ENCODE measurements around the gene METTL25B. TPM values are rescaled to one million over a fixed set of nuclear protein-coding genes. Genes with fewer than 3 reads are reported as not detected.

METTL25B gene
- total RNA-seq, 4 donors from 2014 or later: 33.8 to 95.2 (median 64.9) TPM

DNA sequence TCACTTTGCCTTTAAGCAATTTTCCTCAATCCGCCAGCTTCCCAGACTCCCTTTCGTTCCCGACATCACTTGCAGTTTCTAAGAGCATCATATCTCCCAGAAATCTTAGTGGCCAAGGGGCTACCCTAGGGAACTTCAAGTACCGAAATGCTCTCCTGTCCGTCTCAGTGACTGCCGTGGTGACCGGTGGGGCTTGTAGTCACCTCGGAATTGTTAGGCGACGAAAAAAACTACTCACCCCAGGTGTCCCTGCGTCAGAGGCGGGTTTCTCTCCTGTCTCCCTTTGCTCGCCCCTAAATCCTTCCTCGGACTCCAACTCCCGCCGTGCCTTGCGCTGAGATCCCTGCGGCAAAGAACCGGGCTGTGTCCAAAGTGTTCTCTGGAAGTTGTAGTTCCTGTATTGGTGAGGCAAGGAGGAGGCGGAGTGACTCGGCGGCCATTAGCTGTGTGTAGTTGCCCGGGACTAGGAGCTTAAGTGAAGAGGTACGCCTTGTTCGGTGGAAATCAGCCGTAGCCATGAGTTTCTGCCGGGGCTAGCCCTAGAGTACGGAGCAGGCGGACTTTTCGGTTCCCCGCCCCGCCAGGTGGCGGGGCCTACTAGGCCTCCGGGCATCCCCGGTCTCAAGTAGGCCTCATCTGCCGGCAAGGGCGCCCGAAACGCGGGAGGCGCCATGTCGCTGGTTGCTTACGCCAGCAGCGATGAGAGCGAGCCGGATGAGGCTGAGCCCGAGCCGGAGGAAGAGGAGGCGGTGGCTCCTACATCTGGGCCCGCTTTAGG lies 39.0 kb downstream of the METTL25B start, which contains the start of gene PRCC:
Gene PRCC (plus strand): TSS at position 435 of the 778 bp plus-strand sequence. CDS start 237 bp downstream, at position 672.
- Histone ChIP-seq H3K27ac (peak within 1 kb of the TSS; percentile 85 to 92 (median 92)), H3K4me1 (peaks cover 0 to 36% (median 4%) of the 10 kb centered on the region in 4 donors), H3K27me3 (no peaks in the 10 kb centered on the region), H3K4me3 (peak within 1 kb of the TSS; percentile 85 to 92 (median 88)), H3K36me3 (peaks cover 0 to 18% (median 0%) of the 10 kb centered on the region in 3 donors), H3K9me3 (no peaks in the 10 kb centered on the region)
- peak; percentile 97 to 99 (median 97) for DNase-seq
- TF ChIP-seq, protein P1, sequence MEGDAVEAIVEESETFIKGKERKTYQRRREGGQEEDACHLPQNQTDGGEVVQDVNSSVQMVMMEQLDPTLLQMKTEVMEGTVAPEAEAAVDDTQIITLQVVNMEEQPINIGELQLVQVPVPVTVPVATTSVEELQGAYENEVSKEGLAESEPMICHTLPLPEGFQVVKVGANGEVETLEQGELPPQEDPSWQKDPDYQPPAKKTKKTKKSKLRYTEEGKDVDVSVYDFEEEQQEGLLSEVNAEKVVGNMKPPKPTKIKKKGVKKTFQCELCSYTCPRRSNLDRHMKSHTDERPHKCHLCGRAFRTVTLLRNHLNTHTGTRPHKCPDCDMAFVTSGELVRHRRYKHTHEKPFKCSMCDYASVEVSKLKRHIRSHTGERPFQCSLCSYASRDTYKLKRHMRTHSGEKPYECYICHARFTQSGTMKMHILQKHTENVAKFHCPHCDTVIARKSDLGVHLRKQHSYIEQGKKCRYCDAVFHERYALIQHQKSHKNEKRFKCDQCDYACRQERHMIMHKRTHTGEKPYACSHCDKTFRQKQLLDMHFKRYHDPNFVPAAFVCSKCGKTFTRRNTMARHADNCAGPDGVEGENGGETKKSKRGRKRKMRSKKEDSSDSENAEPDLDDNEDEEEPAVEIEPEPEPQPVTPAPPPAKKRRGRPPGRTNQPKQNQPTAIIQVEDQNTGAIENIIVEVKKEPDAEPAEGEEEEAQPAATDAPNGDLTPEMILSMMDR (IDR thresholded peaks at IDR 0.05): peak in 1 of 6 experiments; percentile 10
- peak; percentile 9 to 48 for TF ChIP-seq POLR2A (IDR thresholded peaks at IDR 0.05)

DNA sequence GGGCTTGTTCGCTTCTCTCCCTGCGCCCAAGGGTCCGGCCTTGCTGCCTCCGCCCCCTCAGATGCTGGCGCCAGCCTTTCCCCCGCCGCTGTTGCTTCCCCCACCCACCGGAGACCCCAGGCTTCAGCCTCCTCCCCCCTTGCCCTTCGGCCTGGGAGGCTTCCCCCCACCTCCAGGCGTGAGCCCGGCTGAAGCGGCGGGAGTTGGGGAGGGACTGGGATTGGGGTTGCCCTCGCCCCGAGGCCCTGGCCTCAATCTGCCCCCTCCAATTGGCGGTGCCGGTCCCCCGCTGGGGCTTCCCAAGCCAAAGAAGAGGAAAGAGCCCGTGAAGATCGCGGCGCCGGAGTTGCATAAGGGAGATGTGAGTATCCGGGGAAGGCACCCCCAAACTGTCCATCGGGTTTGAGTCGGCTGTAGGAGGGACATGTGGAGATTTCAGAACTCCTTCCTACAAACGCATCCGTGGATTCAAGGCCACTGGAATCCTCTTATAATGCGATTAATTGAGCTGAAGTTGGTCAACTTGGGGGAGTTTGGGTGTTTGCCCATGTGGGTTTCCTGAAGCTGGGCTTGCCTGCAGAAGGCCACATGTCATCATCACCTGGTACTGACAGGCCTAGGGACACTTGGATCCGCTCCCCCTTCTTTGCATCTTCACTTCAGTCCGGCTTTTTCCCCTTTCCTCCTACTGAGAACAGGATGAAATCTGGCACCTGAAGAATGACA lies 39.8 kb downstream of the METTL25B start:
- TF ChIP-seq POLR2A (IDR thresholded peaks at IDR 0.05): no peak
- TF ChIP-seq, protein P1 (IDR thresholded peaks at IDR 0.05): no peak
- peak overlapping the region; percentile 85 to 92 (median 88) for H3K4me3 ChIP-seq
- peak overlapping the region; percentile 80 to 92 (median 92) for H3K27ac ChIP-seq
- no peaks in the 10 kb centered on the region for H3K9me3 ChIP-seq
- H3K36me3 ChIP-seq: peaks cover 0 to 18% (median 0%) of the 10 kb centered on the region in 3 donors
- peak in 1 of 3 donors; percentile 25 for DNase-seq
- H3K4me1 ChIP-seq: peaks cover 0 to 44% (median 4%) of the 10 kb centered on the region in 4 donors
- no peaks in the 10 kb centered on the region for H3K27me3 ChIP-seq

DNA sequence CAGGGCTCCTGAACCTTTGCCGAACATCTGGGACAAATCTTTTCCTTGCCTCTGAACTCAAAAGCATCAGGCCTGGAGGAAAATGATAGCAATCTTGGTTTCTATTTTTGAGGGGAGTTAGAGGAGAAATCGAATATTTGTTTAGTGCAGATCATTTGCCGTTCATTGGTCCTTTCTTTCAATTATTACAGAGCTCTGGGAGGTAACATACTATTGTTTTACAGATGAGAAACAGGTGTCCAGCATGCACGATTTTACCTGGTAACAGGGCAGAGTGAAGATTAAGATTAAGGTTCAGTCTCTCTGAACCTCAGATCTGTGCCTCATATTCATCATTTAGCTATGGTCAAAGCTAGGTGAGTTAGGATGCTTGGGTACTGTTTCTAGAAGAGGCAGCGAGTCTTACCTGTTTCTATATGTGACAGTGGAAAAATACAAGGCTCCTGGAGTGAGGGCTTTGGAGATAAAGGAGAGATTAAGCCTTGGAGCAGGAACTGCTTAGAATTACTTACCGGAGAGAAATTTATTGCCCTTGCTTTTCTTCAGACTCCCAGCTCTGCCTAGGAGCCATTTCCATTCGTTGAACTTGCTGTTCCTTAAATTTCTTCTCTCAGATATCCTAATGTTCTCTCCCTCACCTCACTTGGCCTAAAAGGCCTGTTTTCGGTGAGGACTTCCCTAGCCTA lies 40.5 kb downstream of the METTL25B start:
- peak overlapping the region in 2 of 4 donors; percentile 80 to 92 for H3K27ac ChIP-seq
- DNase-seq: no peak
- peaks cover 0 to 18% (median 0%) of the 10 kb centered on the region in 3 donors for H3K36me3 ChIP-seq
- TF ChIP-seq, protein P1 (IDR thresholded peaks at IDR 0.05): no peak
- no peak for TF ChIP-seq POLR2A (IDR thresholded peaks at IDR 0.05)
- peaks cover 0 to 48% (median 4%) of the 10 kb centered on the region in 4 donors for H3K4me1 ChIP-seq
- H3K9me3 ChIP-seq: no peaks in the 10 kb centered on the region
- no peaks in the 10 kb centered on the region for H3K27me3 ChIP-seq
- peak overlapping the region; percentile 85 to 92 (median 88) for H3K4me3 ChIP-seq

DNA sequence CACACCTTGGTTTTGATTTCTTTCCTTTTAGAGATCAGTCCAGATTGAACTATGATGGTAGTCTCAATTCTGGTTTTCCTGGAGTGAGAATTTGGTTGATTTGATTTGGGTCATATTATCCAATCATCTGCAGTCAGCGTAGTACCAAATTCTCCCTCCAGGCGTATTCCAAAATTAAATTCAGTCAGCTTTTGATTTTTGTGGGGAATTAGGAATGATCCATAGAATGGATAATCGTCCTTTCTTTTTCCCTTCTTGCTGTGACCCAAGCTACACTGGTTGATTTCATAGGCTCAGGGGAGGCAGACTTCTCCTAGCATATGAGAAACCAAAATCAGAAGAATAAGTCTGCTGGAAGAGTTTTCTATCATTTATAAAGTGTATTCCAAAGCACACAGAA lies 44.0 kb downstream of the METTL25B start:
- Histone ChIP-seq H3K9me3 (no peaks in the 10 kb centered on the region), H3K27ac (no peak overlapping the region), H3K4me1 (peaks cover 0 to 40% (median 4%) of the 10 kb centered on the region in 4 donors), H3K27me3 (no peaks in the 10 kb centered on the region), H3K36me3 (peaks cover 0 to 18% (median 0%) of the 10 kb centered on the region in 3 donors), H3K4me3 (no peak overlapping the region)
- TF ChIP-seq, protein P1 (IDR thresholded peaks at IDR 0.05): peak in 1 of 6 experiments; percentile 34
- TF ChIP-seq POLR2A (IDR thresholded peaks at IDR 0.05): no peak
- DNase-seq: peak in 1 of 3 donors; percentile 0
